Measurements from ENCODE around the gene AQP7. TPM values are rescaled to one million over a fixed set of nuclear protein-coding genes. Genes with fewer than 3 reads are reported as not detected.
"Not testable (repeated sequence)": the region's sequence is repeated elsewhere in the genome, so short reads cannot be mapped to it uniquely, and the experiment has no call there.

The AQP7 gene
- 0.05 TPM in 1 of 2 replicates, not detected in the other for polyA plus RNA-seq (2012; rRNA removed)
- 0.03 and 0.05 TPM in 2 replicates for polyA plus RNA-seq (2012; cell fraction: cytosol; rRNA removed)
- polyA plus RNA-seq (2012; cell fraction: nucleus; rRNA removed), result 0.09 and 0.17 TPM in 2 replicates

DNA sequence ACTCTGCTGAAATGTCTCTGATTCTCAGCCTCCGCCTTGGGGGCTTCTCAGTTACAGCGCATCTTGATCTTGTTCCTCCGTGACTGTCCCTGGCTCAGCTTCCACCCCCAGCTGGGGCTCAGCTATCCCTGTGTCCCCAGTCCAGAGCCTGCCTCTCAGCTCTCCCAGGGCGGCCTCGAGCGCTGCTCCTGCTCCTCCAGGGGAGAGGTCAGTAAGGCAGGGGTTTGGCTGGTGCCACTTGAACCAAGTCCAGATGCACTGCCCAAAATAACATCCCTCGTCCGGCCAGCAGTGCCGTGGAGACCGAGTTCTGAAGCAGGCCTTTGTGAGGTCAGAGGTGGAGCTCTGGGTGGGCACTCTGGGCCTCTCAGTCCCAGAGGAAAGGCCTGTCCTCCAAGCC, at the start of gene AQP7:
AQP7 (minus strand) TSS at position 198 of the 400 bp plus-strand sequence. CDS start 1,306 bp downstream, outside the sequence.
- H3K27me3 ChIP-seq (ENCODE audit: insufficient read depth); H3K4me3 ChIP-seq (ENCODE audit: low read depth in 2 of 2, low read length in 1 of 2); H3K9ac ChIP-seq; H2AFZ ChIP-seq (ENCODE audit: low read depth); H3K4me2 ChIP-seq; H4K20me1 ChIP-seq (ENCODE audit: insufficient read depth); H3F3A ChIP-seq (replicated peaks; ENCODE audit: insufficient read depth); POLR2A ChIA-PET; H3K9me2 ChIP-seq; H3K4me1 ChIP-seq (ENCODE audit: control insufficient read depth in 1 of 2, insufficient read depth in 2 of 2, low read depth in 1 of 2, low read length in 1 of 2); H3K9me3 ChIP-seq; H3K27ac ChIP-seq (ENCODE audit: low read depth in 2 of 2, low read length in 1 of 2); H3K36me3 ChIP-seq (replicated peaks in 1 of 2; ENCODE audit: control insufficient read depth in 1 of 2, insufficient read depth in 2 of 2, low read length in 1 of 2); DNase-seq; H3K79me2 ChIP-seq (ENCODE audit: insufficient read depth): not testable (repeated sequence)
- 96% methylated on average over 3 of the region's 10 CpGs for WGBS (ENCODE audit: low lambda C conversion rate)
- CTCF ChIA-PET, result interaction anchor here (1.0 to 6.9 kb wide), 5 partner anchors 10 to 222 kb away, joined by 3 to 81 read pairs (median 15); partner anchors contain the start of gene NOL6

DNA sequence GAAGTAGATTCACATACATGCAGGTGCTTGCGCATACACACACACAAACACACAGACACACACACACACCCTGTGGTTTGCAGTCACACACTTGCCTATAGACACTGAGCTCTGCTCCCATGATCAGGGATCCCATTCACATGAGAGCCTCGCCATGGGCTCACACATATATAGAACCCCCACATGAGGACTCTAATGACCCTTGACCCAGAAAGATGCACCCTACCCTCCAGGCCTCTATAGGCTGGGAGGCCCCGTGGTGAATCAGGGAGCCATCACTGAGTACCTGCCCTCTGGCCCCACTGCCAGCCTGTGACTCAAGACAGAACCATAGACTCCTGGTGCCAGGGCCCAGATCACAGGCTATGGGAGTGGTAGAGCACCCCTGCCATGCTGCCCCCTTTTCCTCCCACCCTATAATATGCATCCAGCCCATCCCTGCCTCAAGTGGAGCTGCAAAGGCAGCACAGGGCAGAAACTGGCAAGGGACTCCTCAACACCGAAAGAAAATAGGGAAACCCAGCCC, 48.3 kb upstream of the AQP7 start:
- ChIA-PET POLR2A (no interaction called here), CTCF (interaction anchor here (0.6 to 10.1 kb wide), 6 partner anchors 10 to 69 kb away, joined by 3 to 135 read pairs (median 12); partner anchors contain the start of gene NOL6)
- DNase-seq, result no peak
- no peak overlapping the region for H3K4me2 ChIP-seq
- no peaks in the 10 kb centered on the region for H4K20me1 ChIP-seq (ENCODE audit: insufficient read depth)
- H3K4me1 ChIP-seq (ENCODE audit: control insufficient read depth in 1 of 2, insufficient read depth in 2 of 2, low read depth in 1 of 2, low read length in 1 of 2), result peaks cover 0 to 22% of the 10 kb centered on the region in 2 experiments; a peak in 1 of 4 replicates
- no peaks in the 10 kb centered on the region for H3K36me3 ChIP-seq (replicated peaks in 1 of 2; ENCODE audit: control insufficient read depth in 1 of 2, insufficient read depth in 2 of 2, low read length in 1 of 2)
- no peak for TF ChIP-seq NFIC (IDR thresholded peaks at IDR 0.05; ENCODE audit: borderline replicate concordance)
- TF ChIP-seq, protein P1, sequence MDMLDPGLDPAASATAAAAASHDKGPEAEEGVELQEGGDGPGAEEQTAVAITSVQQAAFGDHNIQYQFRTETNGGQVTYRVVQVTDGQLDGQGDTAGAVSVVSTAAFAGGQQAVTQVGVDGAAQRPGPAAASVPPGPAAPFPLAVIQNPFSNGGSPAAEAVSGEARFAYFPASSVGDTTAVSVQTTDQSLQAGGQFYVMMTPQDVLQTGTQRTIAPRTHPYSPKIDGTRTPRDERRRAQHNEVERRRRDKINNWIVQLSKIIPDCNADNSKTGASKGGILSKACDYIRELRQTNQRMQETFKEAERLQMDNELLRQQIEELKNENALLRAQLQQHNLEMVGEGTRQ (IDR thresholded peaks at IDR 0.05; ENCODE audit: borderline replicate concordance, low read depth, low read length), result no peak
- no peak for TF ChIP-seq NRF1 (IDR thresholded peaks at IDR 0.05; ENCODE audit: low read depth, low read length)
- TF ChIP-seq GABPA (IDR thresholded peaks at IDR 0.05; ENCODE audit: low read depth), result no peak
- no peak for TF ChIP-seq RCOR1 (IDR thresholded peaks at IDR 0.05; ENCODE audit: low read length)
- no peak for TF ChIP-seq EP300 (IDR thresholded peaks at IDR 0.05; ENCODE audit: borderline replicate concordance in 1 of 2, low read depth in 1 of 2, low read length in 1 of 2)
- TF ChIP-seq JUND (IDR thresholded peaks at IDR 0.05), result no peak
- TF ChIP-seq, protein P2, sequence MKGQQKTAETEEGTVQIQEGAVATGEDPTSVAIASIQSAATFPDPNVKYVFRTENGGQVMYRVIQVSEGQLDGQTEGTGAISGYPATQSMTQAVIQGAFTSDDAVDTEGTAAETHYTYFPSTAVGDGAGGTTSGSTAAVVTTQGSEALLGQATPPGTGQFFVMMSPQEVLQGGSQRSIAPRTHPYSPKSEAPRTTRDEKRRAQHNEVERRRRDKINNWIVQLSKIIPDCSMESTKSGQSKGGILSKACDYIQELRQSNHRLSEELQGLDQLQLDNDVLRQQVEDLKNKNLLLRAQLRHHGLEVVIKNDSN (IDR thresholded peaks at IDR 0.05; ENCODE audit: borderline replicate concordance, low read depth), result no peak
- no peak for TF ChIP-seq SIN3A (IDR thresholded peaks at IDR 0.05; ENCODE audit: borderline replicate concordance, low read depth, low read length)
- TF ChIP-seq, protein P3, sequence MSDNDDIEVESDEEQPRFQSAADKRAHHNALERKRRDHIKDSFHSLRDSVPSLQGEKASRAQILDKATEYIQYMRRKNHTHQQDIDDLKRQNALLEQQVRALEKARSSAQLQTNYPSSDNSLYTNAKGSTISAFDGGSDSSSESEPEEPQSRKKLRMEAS (IDR thresholded peaks at IDR 0.05; ENCODE audit: low read depth), result no peak
- no peak for TF ChIP-seq GATA2 (CRISPR knock-in tag; IDR thresholded peaks at IDR 0.05)
- TF ChIP-seq TEAD4 (IDR thresholded peaks at IDR 0.05; ENCODE audit: borderline replicate concordance, insufficient read depth), result no peak
- H3K79me2 ChIP-seq (ENCODE audit: insufficient read depth), result no peaks in the 10 kb centered on the region
- no peak overlapping the region for H2AFZ ChIP-seq (ENCODE audit: low read depth)
- no peaks in the 10 kb centered on the region for H3K9me3 ChIP-seq
- H3K4me3 ChIP-seq (ENCODE audit: low read depth in 2 of 2, low read length in 1 of 2), result no peak overlapping the region
- H3K9ac ChIP-seq, result no peak overlapping the region
- WGBS (ENCODE audit: low lambda C conversion rate), result 89% methylated on average over 3 of the region's 4 CpGs
- no peaks in the 10 kb centered on the region for H3F3A ChIP-seq (replicated peaks; ENCODE audit: insufficient read depth)
- H3K27ac ChIP-seq (ENCODE audit: low read depth in 2 of 2, low read length in 1 of 2), result no peak overlapping the region
- H3K9me2 ChIP-seq, result no peaks in the 10 kb centered on the region
- no peaks in the 10 kb centered on the region; the same call in 1 of the 2 replicates for H3K27me3 ChIP-seq (ENCODE audit: insufficient read depth)

All from SK-N-SH (cell line).